ENCODE measurements around the gene MTHFR. TPM values are rescaled to one million over a fixed set of nuclear protein-coding genes. Genes with fewer than 3 reads are reported as not detected.
A peak's percentile ranks its signal among the peaks of the same experiment; 100 is the strongest.

The MTHFR gene
- total RNA-seq, 1 donor from 2014 or later: 13.0 TPM

GRCh38 chr1:11800756-11801433 lies 4.9 kb downstream of the MTHFR start:
- no peaks in the 10 kb centered on the region for H3K27me3 ChIP-seq (ENCODE audit: insufficient read depth, low read length)
- H2AFZ ChIP-seq (ENCODE audit: low read depth, low read length): no peak overlapping the region
- Mint-ChIP-seq H3K4me1 (ENCODE audit: low read depth, unreplicated experiment) (peaks cover 24% of the 10 kb centered on the region), H3K36me3 (ENCODE audit: low read depth, unreplicated experiment) (peaks cover 14% of the 10 kb centered on the region), H3K27me3 (ENCODE audit: low read depth, unreplicated experiment) (no peaks in the 10 kb centered on the region), H3K27ac (ENCODE audit: unreplicated experiment) (no peak overlapping the region), H3K9me3 (ENCODE audit: unreplicated experiment) (no peaks in the 10 kb centered on the region), H3K4me3 (ENCODE audit: unreplicated experiment) (peak overlapping the region; percentile 16)
- H4K20me1 ChIP-seq (ENCODE audit: insufficient read depth, low read length): no peaks in the 10 kb centered on the region
- no peak for TF ChIP-seq CTCF (IDR thresholded peaks at IDR 0.05; ENCODE audit: insufficient read depth, low read depth, low read length)
- TF ChIP-seq EZH2 (IDR thresholded peaks at IDR 0.05; ENCODE audit: insufficient read depth, low read length): no peak
- H3K27ac ChIP-seq (ENCODE audit: low read depth, low read length): no peak overlapping the region
- H3K36me3 ChIP-seq (ENCODE audit: insufficient read depth, low read length): no peaks in the 10 kb centered on the region
- H3K4me3 ChIP-seq (ENCODE audit: insufficient read depth, low read depth, low read length): no peak overlapping the region
- no peaks in the 10 kb centered on the region for H3K79me2 ChIP-seq (ENCODE audit: insufficient read depth, low read length)
- H3K9ac ChIP-seq (ENCODE audit: low read length): no peak overlapping the region
- FAIRE-seq (no peak), DNase-seq (ENCODE audit: low read depth) (no peak)
- H3K4me2 ChIP-seq (ENCODE audit: low read length): no peak overlapping the region
- H3K4me1 ChIP-seq (ENCODE audit: insufficient read depth, low read length): peaks cover 36% of the 10 kb centered on the region
- no peaks in the 10 kb centered on the region for H3K9me3 ChIP-seq (ENCODE audit: insufficient read depth, low read depth, low read length)

- no peak overlapping the region for H3K27ac Mint-ChIP-seq (ENCODE audit: unreplicated experiment)
- no peak for FAIRE-seq
- Histone ChIP-seq H3K27ac (ENCODE audit: low read depth, low read length) (no peak overlapping the region), H3K4me2 (ENCODE audit: low read length) (no peak overlapping the region), H3K9ac (ENCODE audit: low read length) (no peak overlapping the region), H3K4me3 (ENCODE audit: insufficient read depth, low read depth, low read length) (no peak overlapping the region), H3K27me3 (ENCODE audit: insufficient read depth, low read length) (no peaks in the 10 kb centered on the region), H3K4me1 (ENCODE audit: insufficient read depth, low read length) (peaks cover 35% of the 10 kb centered on the region), H2AFZ (ENCODE audit: low read depth, low read length) (no peak overlapping the region), H3K79me2 (ENCODE audit: insufficient read depth, low read length) (no peaks in the 10 kb centered on the region), H4K20me1 (ENCODE audit: insufficient read depth, low read length) (no peaks in the 10 kb centered on the region), H3K36me3 (ENCODE audit: insufficient read depth, low read length) (no peaks in the 10 kb centered on the region), H3K9me3 (ENCODE audit: insufficient read depth, low read depth, low read length) (no peaks in the 10 kb centered on the region)
- peaks cover 19% of the 10 kb centered on the region for H3K36me3 Mint-ChIP-seq (ENCODE audit: low read depth, unreplicated experiment)
- H3K4me3 Mint-ChIP-seq (ENCODE audit: unreplicated experiment): no peak overlapping the region
- H3K4me1 Mint-ChIP-seq (ENCODE audit: low read depth, unreplicated experiment): peaks cover 24% of the 10 kb centered on the region
- H3K9me3 Mint-ChIP-seq (ENCODE audit: unreplicated experiment): no peaks in the 10 kb centered on the region
- no peak for TF ChIP-seq CTCF (IDR thresholded peaks at IDR 0.05; ENCODE audit: insufficient read depth, low read depth, low read length)
- no peak for TF ChIP-seq EZH2 (IDR thresholded peaks at IDR 0.05; ENCODE audit: insufficient read depth, low read length)
- DNase-seq (ENCODE audit: low read depth): no peak
- no peaks in the 10 kb centered on the region for H3K27me3 Mint-ChIP-seq (ENCODE audit: low read depth, unreplicated experiment)
These were observed 5.4 kb downstream of the MTHFR start for GRCh38 chr1:11800391-11800755.

- no peak overlapping the region for H3K27ac Mint-ChIP-seq (ENCODE audit: unreplicated experiment)
These were observed 5.9 kb downstream of the MTHFR start for GRCh38 chr1:11799896-11800295.

More at GRCh38 chr1:11799896-11800295, 5.9 kb downstream of the MTHFR start:
- FAIRE-seq (no peak), DNase-seq (ENCODE audit: low read depth) (no peak)
- H3K4me1 Mint-ChIP-seq (ENCODE audit: low read depth, unreplicated experiment): peaks cover 24% of the 10 kb centered on the region
- H3K9me3 Mint-ChIP-seq (ENCODE audit: unreplicated experiment): no peaks in the 10 kb centered on the region
- Histone ChIP-seq H3K79me2 (ENCODE audit: insufficient read depth, low read length) (no peaks in the 10 kb centered on the region), H2AFZ (ENCODE audit: low read depth, low read length) (no peak overlapping the region), H4K20me1 (ENCODE audit: insufficient read depth, low read length) (no peaks in the 10 kb centered on the region), H3K9ac (ENCODE audit: low read length) (no peak overlapping the region), H3K4me3 (ENCODE audit: insufficient read depth, low read depth, low read length) (no peak overlapping the region), H3K9me3 (ENCODE audit: insufficient read depth, low read depth, low read length) (no peaks in the 10 kb centered on the region), H3K4me2 (ENCODE audit: low read length) (no peak overlapping the region), H3K27me3 (ENCODE audit: insufficient read depth, low read length) (no peaks in the 10 kb centered on the region), H3K4me1 (ENCODE audit: insufficient read depth, low read length) (peaks cover 30% of the 10 kb centered on the region), H3K27ac (ENCODE audit: low read depth, low read length) (no peak overlapping the region), H3K36me3 (ENCODE audit: insufficient read depth, low read length) (no peaks in the 10 kb centered on the region)
- no peaks in the 10 kb centered on the region for H3K27me3 Mint-ChIP-seq (ENCODE audit: low read depth, unreplicated experiment)
- H3K4me3 Mint-ChIP-seq (ENCODE audit: unreplicated experiment): no peak overlapping the region
- peaks cover 22% of the 10 kb centered on the region for H3K36me3 Mint-ChIP-seq (ENCODE audit: low read depth, unreplicated experiment)
- TF ChIP-seq CTCF (IDR thresholded peaks at IDR 0.05; ENCODE audit: insufficient read depth, low read depth, low read length): no peak
- no peak for TF ChIP-seq EZH2 (IDR thresholded peaks at IDR 0.05; ENCODE audit: insufficient read depth, low read length)

Measured in astrocyte (in vitro differentiated cells and primary cell).